HCT116 (cell line): ENCODE results near the gene CCDC88C. TPM values are rescaled to one million over a fixed set of nuclear protein-coding genes. Genes with fewer than 3 reads are reported as not detected.

Experiments
- ATAC-seq: fragments of 200-7000 bp; cut with Tn5 transposase; 2 replicates; pipeline ENCODE4 v1.9.1; 2020; ENCODE audit warnings: mild to moderate bottlenecking, moderate library complexity
- BruUV-seq: library from RNA; stranded (reverse); fragments of 400-500 nt; replicated peaks from 2 replicates; lab custom pipeline; 2021; lab: Mats Ljungman, UMichigan
- CTCF ChIA-PET: fragments of 300-600 bp; sonication (Branson Sonifier 250); formaldehyde crosslinking; loops from one replicate; lab custom pipeline; 2021; ENCODE audit warnings: antibody characterized with exemption; lab: Charles Lee
- POLR2A ChIA-PET: fragments of 300-600, 350-600 bp; sonication (Branson Sonifier 250); formaldehyde crosslinking; loops from one replicate; lab custom pipeline; 2021; ENCODE audit warnings: antibody characterized with exemption; lab: Charles Lee
- RAD21 ChIA-PET, 2 experiments: fragments of 300-600 bp; sonication (Branson Sonifier 250); formaldehyde crosslinking; loops; one replicate each; lab custom pipeline; 2023; ENCODE audit warnings: low total read pairs in 2 of 2; ENCODE audit not compliant: uncharacterized antibody in 2 of 2, unreplicated experiment in 2 of 2, low non-redundant PET in 1 of 2; lab: Charles Lee
- DNase-seq: peaks from one replicate; pipeline ENCODE4 v3.0.0-alpha.2; 2010; ENCODE audit warnings: low read depth, low spot score
- H2AFZ ChIP-seq: fragments of 200-600 bp; shearing (Covaris generic), sonication (generic); 2 replicates; pipeline ENCODE4 v1.6.1; 2017; ENCODE audit warnings: low read depth, mixed run types, mixed read lengths, antibody characterized with exemption, low read length; ENCODE audit not compliant: poor library complexity, severe bottlenecking
- H3K27ac ChIP-seq: 2 replicates; pipeline ENCODE4 v1.5.1; 2012; ENCODE audit warnings: low read depth, low read length
- H3K27me3 ChIP-seq: fragments of 200-600 bp; sonication (generic); 2 replicates; pipeline ENCODE4 v1.6.1; 2016; ENCODE audit warnings: mixed run types, low read length, mixed read lengths; ENCODE audit not compliant: insufficient read depth
- H3K36me3 ChIP-seq, 2 experiments: fragments of 200-500 bp in 1 of 2; fragments of 200-600 bp in 1 of 2; sonication (Bioruptor generic) in 1 of 2; sonication (generic) in 1 of 2; 2 replicates each; pipeline versions ENCODE4 v1.5.1 to v1.6.1; 2014 to 2016; ENCODE audit warnings: low read length in 2 of 2, inconsistent platforms in 1 of 2, mixed read lengths in 1 of 2, mixed run types in 1 of 2; ENCODE audit not compliant: insufficient read depth in 2 of 2, control insufficient read depth in 1 of 2
- H3K4me1 ChIP-seq, 2 experiments: fragments of 200-600 bp in 1 of 2; sonication (generic) in 1 of 2; 2 replicates each; pipeline versions ENCODE4 v1.5.1 to v1.6.1; 2012 to 2017; ENCODE audit warnings: low read length in 2 of 2, inconsistent platforms in 1 of 2, mild to moderate bottlenecking in 1 of 2, mixed read lengths in 1 of 2, mixed run types in 1 of 2, moderate library complexity in 1 of 2; ENCODE audit not compliant: insufficient read depth in 2 of 2, control insufficient read depth in 1 of 2
- H3K4me2 ChIP-seq: fragments of 200-600 bp; sonication (generic); 2 replicates; pipeline ENCODE4 v1.6.1; 2017; ENCODE audit warnings: mixed run types, low read length, mixed read lengths
- H3K4me3 ChIP-seq, 2 experiments: fragments of 200-600 bp in 1 of 2; sonication (generic) in 1 of 2; replicated peaks in 1 of 2; 2 replicates each; pipeline ENCODE4 v1.5.1; 2011 to 2016; ENCODE audit warnings: low read length in 2 of 2, control low read depth in 1 of 2, low read depth in 1 of 2, mild to moderate bottlenecking in 1 of 2, mixed read lengths in 1 of 2, mixed run types in 1 of 2
- H3K79me2 ChIP-seq: fragments of 200-600 bp; sonication (generic); 2 replicates; pipeline ENCODE4 v1.6.1; 2017; ENCODE audit warnings: mild to moderate bottlenecking, mixed run types, low read length, moderate library complexity, mixed read lengths; ENCODE audit not compliant: insufficient read depth
- H3K9ac ChIP-seq: fragments of 200-600 bp; sonication (generic); 2 replicates; pipeline ENCODE4 v1.6.1; 2016; ENCODE audit warnings: low read length, mixed read lengths
- H3K9me2 ChIP-seq: fragments of 200-600 bp; sonication (generic), shearing (Covaris generic); 2 replicates; pipeline ENCODE4 v1.6.1; 2017; ENCODE audit warnings: mixed run types, mild to moderate bottlenecking, moderate library complexity; ENCODE audit not compliant: insufficient read depth
- H3K9me3 ChIP-seq, 2 experiments: fragments of 200-500 bp in 1 of 2; fragments of 200-600 bp in 1 of 2; sonication (Bioruptor generic) in 1 of 2; sonication (generic) in 1 of 2; 2 replicates each; pipeline ENCODE4 v1.6.1; 2014 to 2017; ENCODE audit warnings: low read length in 2 of 2, mixed read lengths in 2 of 2, inconsistent platforms in 1 of 2, low read depth in 1 of 2, mild to moderate bottlenecking in 1 of 2, mixed run types in 1 of 2, moderate library complexity in 1 of 2; ENCODE audit not compliant: control insufficient read depth in 1 of 2, insufficient read depth in 1 of 2
- H4K20me1 ChIP-seq: fragments of 200-600 bp; sonication (generic), shearing (Covaris generic); 2 replicates; pipeline ENCODE4 v1.6.1; 2017; ENCODE audit warnings: mixed run types, mild to moderate bottlenecking, moderate library complexity; ENCODE audit not compliant: insufficient read depth
- ATF3 ChIP-seq: IDR thresholded peaks from 2 replicates; pipeline ENCODE4 v1.6.1; 2012
- CBX3 ChIP-seq: IDR thresholded peaks from 2 replicates; pipeline ENCODE4 v1.6.1; 2012; ENCODE audit warnings: low read depth
- CEBPB ChIP-seq: IDR thresholded peaks from 2 replicates; pipeline ENCODE4 v1.6.1; 2012; ENCODE audit warnings: low read depth
- CTCF ChIP-seq, 3 experiments: fragments of 200-600 bp in 1 of 3; sonication (generic) in 1 of 3; IDR thresholded peaks in 2 of 3; conservative IDR thresholded peaks in 1 of 3; 2 replicates each; pipeline ENCODE4 v1.5.1; 2012 to 2017; ENCODE audit warnings: low read depth in 2 of 3, low read length in 2 of 3, antibody characterized with exemption in 1 of 3, borderline replicate concordance in 1 of 3, control low read depth in 1 of 3, mild to moderate bottlenecking in 1 of 3, mixed read lengths in 1 of 3, mixed run types in 1 of 3, moderate library complexity in 1 of 3; ENCODE audit not compliant: insufficient read depth in 1 of 3
- ELF1 ChIP-seq: IDR thresholded peaks from 2 replicates; pipeline ENCODE4 v1.6.1; 2012; ENCODE audit warnings: low read depth, borderline replicate concordance
- EZH2 ChIP-seq: fragments of 200-600 bp; sonication (generic); IDR thresholded peaks from 2 replicates; pipeline ENCODE4 v1.6.1; 2017; ENCODE audit warnings: antibody characterized with exemption, mixed run types
- EZH2phosphoT487 ChIP-seq: fragments of 200-600 bp; IDR thresholded peaks from 2 replicates; pipeline ENCODE4 v1.6.1; 2018; ENCODE audit warnings: antibody characterized with exemption, borderline replicate concordance
- POLR2A ChIP-seq: IDR thresholded peaks from 2 replicates; pipeline ENCODE4 v1.7.0; 2011; ENCODE audit warnings: borderline replicate concordance; ENCODE audit not compliant: insufficient read depth, insufficient read length; ENCODE audit errors: extremely low read depth
- POLR2AphosphoS5 ChIP-seq: IDR thresholded peaks from 2 replicates; pipeline ENCODE4 v1.6.1; 2011; ENCODE audit warnings: mild to moderate bottlenecking, low read depth, low read length, moderate library complexity
- RAD21 ChIP-seq: IDR thresholded peaks from 2 replicates; pipeline ENCODE4 v1.6.1; 2012; ENCODE audit warnings: low read depth, mild to moderate bottlenecking
- REST ChIP-seq: IDR thresholded peaks from 2 replicates; pipeline ENCODE4 v1.6.1; 2012; ENCODE audit warnings: low read depth
- SP1 ChIP-seq: IDR thresholded peaks from 2 replicates; pipeline ENCODE4 v1.6.1; 2012; ENCODE audit warnings: low read depth
- SRF ChIP-seq: IDR thresholded peaks from 2 replicates; pipeline ENCODE4 v1.6.1; 2012; ENCODE audit warnings: low read depth
- TCF7L2 ChIP-seq: IDR thresholded peaks from 2 replicates; pipeline ENCODE4 v1.7.0; 2011; ENCODE audit warnings: borderline replicate concordance, inconsistent platforms; ENCODE audit not compliant: insufficient read depth, insufficient read length; ENCODE audit errors: extremely low read depth
- YY1 ChIP-seq: IDR thresholded peaks from 2 replicates; pipeline ENCODE4 v1.6.1; 2011; ENCODE audit warnings: low read length, low read depth, moderate library complexity, mild to moderate bottlenecking; ENCODE audit not compliant: insufficient replicate concordance; ENCODE audit errors: extremely low read depth
- ZFX ChIP-seq: fragments of 450-650 bp; IDR thresholded peaks from 2 replicates; pipeline ENCODE4 v1.6.1; 2017
- ZNF274 ChIP-seq: fragments of 200-500 bp; sonication (Bioruptor generic); IDR thresholded peaks from 2 replicates; pipeline ENCODE4 v1.6.1; 2014; ENCODE audit warnings: mild to moderate bottlenecking, low read depth, low read length, inconsistent platforms
- intact Hi-C: fragments of 100-400 bp; cut with micrococcal nuclease; formaldehyde crosslinking; loops from 2 replicates; pipeline ENCODE4 v1.10.0; 2022
- total RNA-seq: library from RNA; stranded (reverse); gene quantifications from one replicate; pipeline ENCODE4 v1.2.1, GENCODE V29; 2021; ENCODE audit not compliant: unreplicated experiment

The CCDC88C gene
- total RNA-seq, 1 experiment from 2014 or later, result 20.8 TPM

GRCh38 chr14:91346838-91347173, 70.8 kb downstream of the CCDC88C start:
- DNase-seq, result no peak
- no peaks in the 10 kb centered on the region for H3K4me1 ChIP-seq
- H3K36me3 ChIP-seq, result no peaks in the 10 kb centered on the region
- ATAC-seq, result no peak
- no peaks in the 10 kb centered on the region for H3K9me2 ChIP-seq
- H3K27ac ChIP-seq, result no peak overlapping the region
- BruUV-seq, result no TSS peak
- intact Hi-C loops, result no loop called here
- H2AFZ ChIP-seq, result no peak overlapping the region
- H3K79me2 ChIP-seq, result peaks cover 3% of the 10 kb centered on the region; the same call in 1 of the 2 replicates
- no peak overlapping the region for H3K4me2 ChIP-seq
- no peak overlapping the region for H3K9ac ChIP-seq
- no peaks in the 10 kb centered on the region for H3K27me3 ChIP-seq
- POLR2A ChIA-PET, result no interaction called here
- CTCF ChIA-PET, result no interaction called here
- TF ChIP-seq POLR2A (no peak), REST (no peak), EZH2 (no peak), CBX3 (no peak), ZNF274 (no peak), YY1 (no peak), CEBPB (no peak), TCF7L2 (no peak), ELF1 (no peak), ZFX (no peak), CTCF (IDR thresholded peaks at IDR 0.05 in 2 of 3, conservative IDR thresholded peaks at IDR 0.05 in 1 of 3; ENCODE audit: borderline replicate concordance in 1 of 3, insufficient read depth in 1 of 3, low read depth in 2 of 3, low read length in 2 of 3) (no peak), ATF3 (no peak), POLR2AphosphoS5 (no peak), SP1 (no peak), SRF (no peak), EZH2phosphoT487 (no peak), RAD21 (no peak)
- H3K4me3 ChIP-seq, result no peak overlapping the region
- RAD21 ChIA-PET, result no interaction called here
- H3K9me3 ChIP-seq, result no peaks in the 10 kb centered on the region
- no peaks in the 10 kb centered on the region for H4K20me1 ChIP-seq
